GM12878 (cell line): ENCODE results near the gene CFP. TPM values are rescaled to one million over a fixed set of nuclear protein-coding genes. Genes with fewer than 3 reads are reported as not detected.

Source experiments
- BHLHE40 ChIP-seq, 2 experiments: fragments of 450-650 bp in 1 of 2; IDR thresholded peaks; 2 replicates each; pipeline ENCODE4 v1.6.1; 2011 to 2017; ENCODE audit warnings: low read depth in 2 of 2, borderline replicate concordance in 1 of 2, improper control_type of control experiment in 1 of 2, low read length in 1 of 2, mild to moderate bottlenecking in 1 of 2
- BMI1 ChIP-seq: fragments of 450-650 bp; IDR thresholded peaks from 2 replicates; pipeline ENCODE4 v1.6.1; 2016; ENCODE audit warnings: mild to moderate bottlenecking, moderate library complexity, borderline replicate concordance
- IKZF2 ChIP-seq, 2 experiments: fragments of 450-650 bp; IDR thresholded peaks; 2 replicates each; pipeline ENCODE4 v1.6.1; 2017; ENCODE audit warnings: mild to moderate bottlenecking in 2 of 2, moderate library complexity in 2 of 2
- NFIC ChIP-seq: IDR thresholded peaks from 2 replicates; pipeline ENCODE4 v1.6.1; 2012; ENCODE audit warnings: low read depth, mild to moderate bottlenecking, inconsistent platforms, low read length, moderate library complexity
- POLR2A ChIP-seq: IDR thresholded peaks from 2 replicates; pipeline ENCODE4 v1.6.1; 2011; ENCODE audit warnings: low read depth, mild to moderate bottlenecking, low read length
- RAD21 ChIP-seq: IDR thresholded peaks from 2 replicates; pipeline ENCODE4 v1.6.1; 2011; ENCODE audit warnings: mild to moderate bottlenecking, low read depth, low read length, moderate library complexity; ENCODE audit not compliant: insufficient read depth
- polyA plus RNA-seq, 11 experiments: library from polyadenylated mRNA; depleted of rRNA in 4 of 11; unstranded in 6 of 11; stranded (reverse) in 5 of 11; fragments of >200 nt; fragmentation: Nextera tagmentation in 4 of 11; fragmentation: Illumina TruSeq in 1 of 11; extraction: Ambion mirVana in 4 of 11; extraction: Trizol in 1 of 11; gene quantifications; 1 replicate in 1 of 11; 2 replicates in 10 of 11; pipeline versions ENCODE4 v1.2.1 to v1.2.3, GENCODE V29; 2011 to 2016; ENCODE audit warnings: inconsistent platforms in 2 of 11, missing spikeins in 2 of 11, low read depth in 1 of 11
- total RNA-seq, 4 experiments: library from RNA; depleted of rRNA in 3 of 4; stranded (reverse); fragments of >200 nt in 3 of 4; fragmentation: Illumina TruSeq in 1 of 4; extraction: Trizol in 1 of 4; gene quantifications; 2 replicates each; pipeline versions ENCODE4 v1.2.1 to v1.2.3, GENCODE V29; 2013 to 2021
- TF ChIP-seq, protein P1 (sequence below): fragments of 450-650 bp; IDR thresholded peaks from 2 replicates; pipeline ENCODE4 v1.6.1; 2016; ENCODE audit warnings: mild to moderate bottlenecking, moderate library complexity, borderline replicate concordance
- TF ChIP-seq, protein P2 (sequence below): IDR thresholded peaks from 2 replicates; pipeline ENCODE4 v1.6.1; 2012; ENCODE audit warnings: improper control_type of control experiment, low read depth, low read length; ENCODE audit not compliant: insufficient replicate concordance
- TF ChIP-seq, protein P3 (sequence below): fragments of 450-650 bp; IDR thresholded peaks from 2 replicates; pipeline ENCODE4 v1.6.1; 2017; ENCODE audit warnings: mild to moderate bottlenecking, moderate library complexity
- TF ChIP-seq, protein P4 (sequence below): IDR thresholded peaks from 2 replicates; pipeline ENCODE4 v1.6.1; 2012; ENCODE audit warnings: mild to moderate bottlenecking, low read depth, low read length

The CFP gene
- total and polyA plus RNA-seq, 10 of the 15 experiments (the other 5 are each of a cell fraction or from before 2014, with no cell fraction given), result 0.72 to 10.1 (median 2.8) TPM

DNA sequence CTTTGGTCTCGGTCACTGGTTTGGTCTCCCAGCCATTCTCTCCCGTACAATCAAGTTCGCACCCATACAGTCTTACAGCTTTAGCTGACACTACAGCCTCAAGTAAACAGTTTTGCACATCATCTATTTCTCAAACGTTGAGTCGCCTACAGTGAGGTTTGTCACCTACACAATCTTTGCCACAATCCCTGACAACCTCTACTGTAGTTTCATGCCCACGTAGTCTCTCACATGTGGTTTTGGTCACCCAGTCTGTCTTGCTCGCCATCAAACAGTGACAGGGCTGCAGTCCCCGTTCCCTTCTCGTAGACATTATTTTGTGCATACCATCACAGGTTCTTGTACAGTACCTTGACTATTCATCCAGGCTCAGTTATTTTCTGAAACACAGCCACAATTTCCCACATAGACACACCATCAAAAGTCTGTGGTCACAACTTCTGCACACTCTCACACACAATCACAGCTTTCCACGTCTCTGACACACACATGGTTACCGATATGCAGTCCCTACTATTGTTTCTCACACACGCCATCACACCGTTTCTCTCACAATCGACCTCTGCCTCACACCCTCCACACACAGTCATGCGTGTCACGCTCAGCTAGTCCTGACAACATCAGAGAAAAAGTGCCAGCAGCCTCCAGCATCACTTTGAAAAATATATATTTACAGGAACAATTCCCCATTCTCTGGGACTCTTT, 5.3 kb upstream of the CFP start (continued):
- TF ChIP-seq BHLHE40 (IDR thresholded peaks at IDR 0.05; ENCODE audit: borderline replicate concordance in 1 of 2, low read depth in 2 of 2, low read length in 1 of 2), result peak in 1 of 2 experiments; percentile 60; a peak in 1 of 4 replicates
- 0 out of 2 replicates have a peak, but pooled peaks have one; percentile 18 for TF ChIP-seq POLR2A
- TF ChIP-seq, protein P1, sequence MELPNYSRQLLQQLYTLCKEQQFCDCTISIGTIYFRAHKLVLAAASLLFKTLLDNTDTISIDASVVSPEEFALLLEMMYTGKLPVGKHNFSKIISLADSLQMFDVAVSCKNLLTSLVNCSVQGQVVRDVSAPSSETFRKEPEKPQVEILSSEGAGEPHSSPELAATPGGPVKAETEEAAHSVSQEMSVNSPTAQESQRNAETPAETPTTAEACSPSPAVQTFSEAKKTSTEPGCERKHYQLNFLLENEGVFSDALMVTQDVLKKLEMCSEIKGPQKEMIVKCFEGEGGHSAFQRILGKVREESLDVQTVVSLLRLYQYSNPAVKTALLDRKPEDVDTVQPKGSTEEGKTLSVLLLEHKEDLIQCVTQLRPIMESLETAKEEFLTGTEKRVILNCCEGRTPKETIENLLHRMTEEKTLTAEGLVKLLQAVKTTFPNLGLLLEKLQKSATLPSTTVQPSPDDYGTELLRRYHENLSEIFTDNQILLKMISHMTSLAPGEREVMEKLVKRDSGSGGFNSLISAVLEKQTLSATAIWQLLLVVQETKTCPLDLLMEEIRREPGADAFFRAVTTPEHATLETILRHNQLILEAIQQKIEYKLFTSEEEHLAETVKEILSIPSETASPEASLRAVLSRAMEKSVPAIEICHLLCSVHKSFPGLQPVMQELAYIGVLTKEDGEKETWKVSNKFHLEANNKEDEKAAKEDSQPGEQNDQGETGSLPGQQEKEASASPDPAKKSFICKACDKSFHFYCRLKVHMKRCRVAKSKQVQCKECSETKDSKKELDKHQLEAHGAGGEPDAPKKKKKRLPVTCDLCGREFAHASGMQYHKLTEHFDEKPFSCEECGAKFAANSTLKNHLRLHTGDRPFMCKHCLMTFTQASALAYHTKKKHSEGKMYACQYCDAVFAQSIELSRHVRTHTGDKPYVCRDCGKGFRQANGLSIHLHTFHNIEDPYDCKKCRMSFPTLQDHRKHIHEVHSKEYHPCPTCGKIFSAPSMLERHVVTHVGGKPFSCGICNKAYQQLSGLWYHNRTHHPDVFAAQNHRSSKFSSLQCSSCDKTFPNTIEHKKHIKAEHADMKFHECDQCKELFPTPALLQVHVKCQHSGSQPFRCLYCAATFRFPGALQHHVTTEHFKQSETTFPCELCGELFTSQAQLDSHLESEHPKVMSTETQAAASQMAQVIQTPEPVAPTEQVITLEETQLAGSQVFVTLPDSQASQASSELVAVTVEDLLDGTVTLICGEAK, result no peak
- TF ChIP-seq, protein P2, sequence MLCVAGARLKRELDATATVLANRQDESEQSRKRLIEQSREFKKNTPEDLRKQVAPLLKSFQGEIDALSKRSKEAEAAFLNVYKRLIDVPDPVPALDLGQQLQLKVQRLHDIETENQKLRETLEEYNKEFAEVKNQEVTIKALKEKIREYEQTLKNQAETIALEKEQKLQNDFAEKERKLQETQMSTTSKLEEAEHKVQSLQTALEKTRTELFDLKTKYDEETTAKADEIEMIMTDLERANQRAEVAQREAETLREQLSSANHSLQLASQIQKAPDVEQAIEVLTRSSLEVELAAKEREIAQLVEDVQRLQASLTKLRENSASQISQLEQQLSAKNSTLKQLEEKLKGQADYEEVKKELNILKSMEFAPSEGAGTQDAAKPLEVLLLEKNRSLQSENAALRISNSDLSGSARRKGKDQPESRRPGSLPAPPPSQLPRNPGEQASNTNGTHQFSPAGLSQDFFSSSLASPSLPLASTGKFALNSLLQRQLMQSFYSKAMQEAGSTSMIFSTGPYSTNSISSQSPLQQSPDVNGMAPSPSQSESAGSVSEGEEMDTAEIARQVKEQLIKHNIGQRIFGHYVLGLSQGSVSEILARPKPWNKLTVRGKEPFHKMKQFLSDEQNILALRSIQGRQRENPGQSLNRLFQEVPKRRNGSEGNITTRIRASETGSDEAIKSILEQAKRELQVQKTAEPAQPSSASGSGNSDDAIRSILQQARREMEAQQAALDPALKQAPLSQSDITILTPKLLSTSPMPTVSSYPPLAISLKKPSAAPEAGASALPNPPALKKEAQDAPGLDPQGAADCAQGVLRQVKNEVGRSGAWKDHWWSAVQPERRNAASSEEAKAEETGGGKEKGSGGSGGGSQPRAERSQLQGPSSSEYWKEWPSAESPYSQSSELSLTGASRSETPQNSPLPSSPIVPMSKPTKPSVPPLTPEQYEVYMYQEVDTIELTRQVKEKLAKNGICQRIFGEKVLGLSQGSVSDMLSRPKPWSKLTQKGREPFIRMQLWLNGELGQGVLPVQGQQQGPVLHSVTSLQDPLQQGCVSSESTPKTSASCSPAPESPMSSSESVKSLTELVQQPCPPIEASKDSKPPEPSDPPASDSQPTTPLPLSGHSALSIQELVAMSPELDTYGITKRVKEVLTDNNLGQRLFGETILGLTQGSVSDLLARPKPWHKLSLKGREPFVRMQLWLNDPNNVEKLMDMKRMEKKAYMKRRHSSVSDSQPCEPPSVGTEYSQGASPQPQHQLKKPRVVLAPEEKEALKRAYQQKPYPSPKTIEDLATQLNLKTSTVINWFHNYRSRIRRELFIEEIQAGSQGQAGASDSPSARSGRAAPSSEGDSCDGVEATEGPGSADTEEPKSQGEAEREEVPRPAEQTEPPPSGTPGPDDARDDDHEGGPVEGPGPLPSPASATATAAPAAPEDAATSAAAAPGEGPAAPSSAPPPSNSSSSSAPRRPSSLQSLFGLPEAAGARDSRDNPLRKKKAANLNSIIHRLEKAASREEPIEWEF, result peak; percentile 19
- TF ChIP-seq NFIC, result no peak
- TF ChIP-seq BMI1, result 0 out of 2 replicates have a peak, but pooled peaks have one; percentile 13
- no peak for TF ChIP-seq RAD21
- peak; percentile 11 to 31; a peak in 1 of 4 replicates for TF ChIP-seq IKZF2 (IDR thresholded peaks at IDR 0.05)
- TF ChIP-seq, protein P3, sequence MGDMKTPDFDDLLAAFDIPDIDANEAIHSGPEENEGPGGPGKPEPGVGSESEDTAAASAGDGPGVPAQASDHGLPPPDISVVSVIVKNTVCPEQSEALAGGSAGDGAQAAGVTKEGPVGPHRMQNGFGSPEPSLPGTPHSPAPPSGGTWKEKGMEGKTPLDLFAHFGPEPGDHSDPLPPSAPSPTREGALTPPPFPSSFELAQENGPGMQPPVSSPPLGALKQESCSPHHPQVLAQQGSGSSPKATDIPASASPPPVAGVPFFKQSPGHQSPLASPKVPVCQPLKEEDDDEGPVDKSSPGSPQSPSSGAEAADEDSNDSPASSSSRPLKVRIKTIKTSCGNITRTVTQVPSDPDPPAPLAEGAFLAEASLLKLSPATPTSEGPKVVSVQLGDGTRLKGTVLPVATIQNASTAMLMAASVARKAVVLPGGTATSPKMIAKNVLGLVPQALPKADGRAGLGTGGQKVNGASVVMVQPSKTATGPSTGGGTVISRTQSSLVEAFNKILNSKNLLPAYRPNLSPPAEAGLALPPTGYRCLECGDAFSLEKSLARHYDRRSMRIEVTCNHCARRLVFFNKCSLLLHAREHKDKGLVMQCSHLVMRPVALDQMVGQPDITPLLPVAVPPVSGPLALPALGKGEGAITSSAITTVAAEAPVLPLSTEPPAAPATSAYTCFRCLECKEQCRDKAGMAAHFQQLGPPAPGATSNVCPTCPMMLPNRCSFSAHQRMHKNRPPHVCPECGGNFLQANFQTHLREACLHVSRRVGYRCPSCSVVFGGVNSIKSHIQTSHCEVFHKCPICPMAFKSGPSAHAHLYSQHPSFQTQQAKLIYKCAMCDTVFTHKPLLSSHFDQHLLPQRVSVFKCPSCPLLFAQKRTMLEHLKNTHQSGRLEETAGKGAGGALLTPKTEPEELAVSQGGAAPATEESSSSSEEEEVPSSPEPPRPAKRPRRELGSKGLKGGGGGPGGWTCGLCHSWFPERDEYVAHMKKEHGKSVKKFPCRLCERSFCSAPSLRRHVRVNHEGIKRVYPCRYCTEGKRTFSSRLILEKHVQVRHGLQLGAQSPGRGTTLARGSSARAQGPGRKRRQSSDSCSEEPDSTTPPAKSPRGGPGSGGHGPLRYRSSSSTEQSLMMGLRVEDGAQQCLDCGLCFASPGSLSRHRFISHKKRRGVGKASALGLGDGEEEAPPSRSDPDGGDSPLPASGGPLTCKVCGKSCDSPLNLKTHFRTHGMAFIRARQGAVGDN, result peak; percentile 70; the same call in 1 of the 2 replicates
- TF ChIP-seq, protein P4, sequence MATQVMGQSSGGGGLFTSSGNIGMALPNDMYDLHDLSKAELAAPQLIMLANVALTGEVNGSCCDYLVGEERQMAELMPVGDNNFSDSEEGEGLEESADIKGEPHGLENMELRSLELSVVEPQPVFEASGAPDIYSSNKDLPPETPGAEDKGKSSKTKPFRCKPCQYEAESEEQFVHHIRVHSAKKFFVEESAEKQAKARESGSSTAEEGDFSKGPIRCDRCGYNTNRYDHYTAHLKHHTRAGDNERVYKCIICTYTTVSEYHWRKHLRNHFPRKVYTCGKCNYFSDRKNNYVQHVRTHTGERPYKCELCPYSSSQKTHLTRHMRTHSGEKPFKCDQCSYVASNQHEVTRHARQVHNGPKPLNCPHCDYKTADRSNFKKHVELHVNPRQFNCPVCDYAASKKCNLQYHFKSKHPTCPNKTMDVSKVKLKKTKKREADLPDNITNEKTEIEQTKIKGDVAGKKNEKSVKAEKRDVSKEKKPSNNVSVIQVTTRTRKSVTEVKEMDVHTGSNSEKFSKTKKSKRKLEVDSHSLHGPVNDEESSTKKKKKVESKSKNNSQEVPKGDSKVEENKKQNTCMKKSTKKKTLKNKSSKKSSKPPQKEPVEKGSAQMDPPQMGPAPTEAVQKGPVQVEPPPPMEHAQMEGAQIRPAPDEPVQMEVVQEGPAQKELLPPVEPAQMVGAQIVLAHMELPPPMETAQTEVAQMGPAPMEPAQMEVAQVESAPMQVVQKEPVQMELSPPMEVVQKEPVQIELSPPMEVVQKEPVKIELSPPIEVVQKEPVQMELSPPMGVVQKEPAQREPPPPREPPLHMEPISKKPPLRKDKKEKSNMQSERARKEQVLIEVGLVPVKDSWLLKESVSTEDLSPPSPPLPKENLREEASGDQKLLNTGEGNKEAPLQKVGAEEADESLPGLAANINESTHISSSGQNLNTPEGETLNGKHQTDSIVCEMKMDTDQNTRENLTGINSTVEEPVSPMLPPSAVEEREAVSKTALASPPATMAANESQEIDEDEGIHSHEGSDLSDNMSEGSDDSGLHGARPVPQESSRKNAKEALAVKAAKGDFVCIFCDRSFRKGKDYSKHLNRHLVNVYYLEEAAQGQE, result no peak
- TF ChIP-seq, all 136 proteins: peak for 15
